Uterus (tissue), 4 donors: Measurements from ENCODE around the gene ABI3BP. TPM values are rescaled to one million over a fixed set of nuclear protein-coding genes. Genes with fewer than 3 reads are reported as not detected.

Source experiments
- DNase-seq, 2 donors: peaks; one replicate each; pipeline ENCODE4 v3.0.0-alpha.2; 2019 to 2020
- H3K27ac ChIP-seq, 2 donors: fragments of 200-600 bp; sonication (generic); 1 replicate in 1 of 2; 2 replicates in 1 of 2; pipeline ENCODE4 v1.5.1; 2016 to 2018
- H3K27me3 ChIP-seq, 2 donors: fragments of 200-600 bp; sonication (generic); one replicate each; pipeline ENCODE4 v1.5.1; 2018 to 2019; ENCODE audit warnings: control low read depth in 1 of 2
- H3K36me3 ChIP-seq, 2 donors: fragments of 200-600 bp; sonication (generic); one replicate each; pipeline ENCODE4 v1.5.1; 2019; ENCODE audit warnings: control low read depth in 1 of 2
- H3K4me1 ChIP-seq, 2 donors: fragments of 200-600 bp; sonication (generic); one replicate each; pipeline ENCODE4 v1.5.1; 2018 to 2019; ENCODE audit warnings: control low read depth in 1 of 2
- H3K4me3 ChIP-seq, 2 donors: fragments of 200-600 bp; sonication (generic); 1 replicate in 1 of 2; 2 replicates in 1 of 2; pipeline ENCODE4 v1.5.1; 2018 to 2019; ENCODE audit warnings: mild to moderate bottlenecking in 1 of 2
- H3K9me3 ChIP-seq, 2 donors: fragments of 200-600 bp; sonication (generic); one replicate each; pipeline ENCODE4 v1.5.1; 2019; ENCODE audit warnings: control low read depth in 1 of 2
- POLR2A ChIP-seq, 2 donors: fragments of 450-650 bp; IDR thresholded peaks; one replicate each; pipeline ENCODE4 v1.6.1; 2016; ENCODE audit warnings: antibody characterized with exemption in 2 of 2, mild to moderate bottlenecking in 1 of 2, moderate library complexity in 1 of 2
- intact Hi-C: fragments of 100-400 bp; cut with DNase I; formaldehyde crosslinking; loops from one replicate; pipeline ENCODE4 v1.15.1; 2023; ENCODE audit warnings: low total_unique reads
- total RNA-seq, 4 donors: library from RNA; depleted of rRNA in 3 of 4; stranded (reverse); fragments of >200 nt in 3 of 4; gene quantifications; one replicate each; pipeline versions ENCODE4 v1.1.0 to v1.2.4, GENCODE V29; 2014 to 2023
- TF ChIP-seq, protein P1 (sequence below), 4 experiments: fragments of 200-600 bp in 2 of 4; fragments of 450-650 bp in 2 of 4; sonication (generic) in 2 of 4; IDR thresholded peaks; one replicate each; pipeline ENCODE4 v1.5.1; 2016 to 2019; ENCODE audit warnings: antibody characterized with exemption in 4 of 4, mild to moderate bottlenecking in 2 of 4, moderate library complexity in 1 of 4
- donor health status: DM: yes; HTN: yes; CAD: no.

Gene ABI3BP
- total RNA-seq, 4 donors from 2014 or later, result 38.8 to 156 (median 89.2) TPM

DNA sequence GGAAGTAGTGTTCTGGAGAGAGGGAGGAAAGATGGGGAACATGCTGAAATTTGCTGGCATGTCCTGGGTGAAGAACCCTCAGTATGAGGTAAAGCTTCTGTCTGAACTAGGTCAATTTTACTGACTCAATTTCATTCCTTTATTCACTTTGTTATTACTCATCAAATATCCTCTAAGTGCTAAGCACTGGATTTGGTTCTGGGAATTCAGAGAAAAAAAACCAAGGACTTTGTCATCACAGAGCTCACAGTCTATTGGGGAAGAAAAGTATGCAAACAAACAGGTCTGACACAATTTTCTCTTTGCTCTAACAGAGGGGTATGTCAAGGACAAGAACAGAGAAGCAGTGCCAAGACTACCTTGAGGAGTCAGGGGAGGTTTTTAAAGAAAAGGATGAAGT lies 215.9 kb downstream of the ABI3BP start:
- TF ChIP-seq POLR2A (IDR thresholded peaks at IDR 0.05), result no peak
- H3K9me3 ChIP-seq, result no peaks in the 10 kb centered on the region
- H3K36me3 ChIP-seq, result no peaks in the 10 kb centered on the region
- intact Hi-C loops, result no loop called here
- no peak overlapping the region for H3K27ac ChIP-seq
- no peaks in the 10 kb centered on the region for H3K4me1 ChIP-seq
- DNase-seq, result no peak
- H3K4me3 ChIP-seq, result no peak overlapping the region
- no peaks in the 10 kb centered on the region for H3K27me3 ChIP-seq

DNA sequence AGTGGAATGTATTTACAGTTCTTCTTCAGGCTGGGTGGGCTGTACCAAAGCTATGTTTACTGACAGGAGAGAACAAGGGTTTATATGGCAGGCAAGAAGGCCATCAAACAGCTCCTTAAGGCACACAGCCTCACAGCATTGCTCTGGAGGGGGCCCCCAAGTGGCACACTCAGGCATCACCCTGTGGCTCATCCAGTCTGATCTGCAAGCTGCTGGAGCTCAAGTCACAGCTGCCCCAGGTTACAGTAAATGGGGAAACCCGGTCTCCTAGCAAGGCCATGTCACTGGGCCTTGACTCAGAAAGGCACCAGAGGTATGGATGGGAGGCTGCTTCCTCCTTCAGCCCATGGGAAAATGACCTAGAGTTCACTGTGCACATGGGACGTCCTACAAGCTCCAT lies 216.5 kb downstream of the ABI3BP start:
- intact Hi-C loops, result no loop called here
- Histone ChIP-seq H3K9me3 (no peaks in the 10 kb centered on the region), H3K27ac (no peak overlapping the region), H3K36me3 (no peaks in the 10 kb centered on the region), H3K4me3 (no peak overlapping the region), H3K4me1 (no peaks in the 10 kb centered on the region), H3K27me3 (no peaks in the 10 kb centered on the region)
- TF ChIP-seq, protein P1, sequence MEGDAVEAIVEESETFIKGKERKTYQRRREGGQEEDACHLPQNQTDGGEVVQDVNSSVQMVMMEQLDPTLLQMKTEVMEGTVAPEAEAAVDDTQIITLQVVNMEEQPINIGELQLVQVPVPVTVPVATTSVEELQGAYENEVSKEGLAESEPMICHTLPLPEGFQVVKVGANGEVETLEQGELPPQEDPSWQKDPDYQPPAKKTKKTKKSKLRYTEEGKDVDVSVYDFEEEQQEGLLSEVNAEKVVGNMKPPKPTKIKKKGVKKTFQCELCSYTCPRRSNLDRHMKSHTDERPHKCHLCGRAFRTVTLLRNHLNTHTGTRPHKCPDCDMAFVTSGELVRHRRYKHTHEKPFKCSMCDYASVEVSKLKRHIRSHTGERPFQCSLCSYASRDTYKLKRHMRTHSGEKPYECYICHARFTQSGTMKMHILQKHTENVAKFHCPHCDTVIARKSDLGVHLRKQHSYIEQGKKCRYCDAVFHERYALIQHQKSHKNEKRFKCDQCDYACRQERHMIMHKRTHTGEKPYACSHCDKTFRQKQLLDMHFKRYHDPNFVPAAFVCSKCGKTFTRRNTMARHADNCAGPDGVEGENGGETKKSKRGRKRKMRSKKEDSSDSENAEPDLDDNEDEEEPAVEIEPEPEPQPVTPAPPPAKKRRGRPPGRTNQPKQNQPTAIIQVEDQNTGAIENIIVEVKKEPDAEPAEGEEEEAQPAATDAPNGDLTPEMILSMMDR (IDR thresholded peaks at IDR 0.05), result no peak
- no peak for TF ChIP-seq POLR2A (IDR thresholded peaks at IDR 0.05)
- no peak for DNase-seq

DNA sequence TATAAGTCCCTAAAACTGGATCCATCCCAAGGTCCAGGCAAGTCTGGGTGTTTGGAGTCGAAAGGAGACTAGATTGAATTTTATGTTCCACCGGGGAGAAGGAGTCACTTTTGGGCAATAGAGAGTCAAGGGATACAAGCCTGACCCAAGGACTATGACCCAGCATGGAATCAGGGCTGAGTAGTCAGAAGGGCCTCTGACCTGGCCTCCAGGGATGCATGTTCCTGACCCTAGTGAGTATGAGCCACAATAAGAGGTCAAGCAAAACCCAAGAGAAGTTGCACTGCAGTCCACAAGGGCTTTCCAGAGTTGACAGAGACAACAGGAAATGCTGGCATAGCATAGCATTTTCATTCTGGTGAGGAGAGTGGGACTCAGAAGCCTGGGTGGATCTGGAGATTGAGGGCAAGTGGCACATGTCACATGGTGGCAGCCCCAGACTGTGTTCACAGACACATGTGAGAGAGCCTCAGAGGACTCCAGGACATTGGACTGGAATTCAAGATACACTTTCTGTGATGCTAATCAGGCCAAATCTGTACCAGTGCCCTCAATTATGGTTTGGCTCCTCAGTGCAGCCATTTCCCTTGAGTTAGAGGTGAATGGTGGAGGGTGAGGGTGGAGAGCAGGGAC lies 217.0 kb downstream of the ABI3BP start:
- Histone ChIP-seq H3K27me3 (no peaks in the 10 kb centered on the region), H3K27ac (no peak overlapping the region), H3K9me3 (no peaks in the 10 kb centered on the region), H3K4me3 (no peak overlapping the region), H3K4me1 (no peaks in the 10 kb centered on the region), H3K36me3 (no peaks in the 10 kb centered on the region)
- intact Hi-C loops, result no loop called here
- TF ChIP-seq POLR2A (IDR thresholded peaks at IDR 0.05), result no peak
- TF ChIP-seq, protein P1 (IDR thresholded peaks at IDR 0.05), result no peak
- DNase-seq, result no peak

DNA sequence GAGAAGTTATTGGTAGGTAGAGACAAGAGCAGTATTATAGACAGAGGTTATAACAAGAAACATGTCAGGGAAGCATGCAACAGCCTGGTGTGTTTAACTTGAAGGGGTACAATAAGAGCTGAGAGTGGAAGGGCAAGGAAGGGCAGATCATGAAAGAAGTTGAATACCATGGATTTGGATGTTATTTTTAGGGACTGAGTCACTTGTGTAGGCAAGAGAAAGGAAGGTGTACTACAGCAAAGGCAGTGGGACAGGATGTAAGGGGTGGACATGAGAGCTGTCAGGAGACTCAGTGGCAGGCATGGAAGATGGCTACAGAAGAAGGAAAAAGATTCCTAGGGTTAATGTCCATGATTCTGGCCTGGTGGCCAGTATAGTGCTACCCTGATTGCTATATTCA lies 217.6 kb downstream of the ABI3BP start:
- Histone ChIP-seq H3K27me3 (no peaks in the 10 kb centered on the region), H3K27ac (no peak overlapping the region), H3K9me3 (no peaks in the 10 kb centered on the region), H3K4me3 (no peak overlapping the region), H3K4me1 (no peaks in the 10 kb centered on the region), H3K36me3 (no peaks in the 10 kb centered on the region)
- no peak for DNase-seq
- intact Hi-C loops, result no loop called here
- TF ChIP-seq POLR2A (IDR thresholded peaks at IDR 0.05), result no peak
- TF ChIP-seq, protein P1 (IDR thresholded peaks at IDR 0.05), result no peak

DNA sequence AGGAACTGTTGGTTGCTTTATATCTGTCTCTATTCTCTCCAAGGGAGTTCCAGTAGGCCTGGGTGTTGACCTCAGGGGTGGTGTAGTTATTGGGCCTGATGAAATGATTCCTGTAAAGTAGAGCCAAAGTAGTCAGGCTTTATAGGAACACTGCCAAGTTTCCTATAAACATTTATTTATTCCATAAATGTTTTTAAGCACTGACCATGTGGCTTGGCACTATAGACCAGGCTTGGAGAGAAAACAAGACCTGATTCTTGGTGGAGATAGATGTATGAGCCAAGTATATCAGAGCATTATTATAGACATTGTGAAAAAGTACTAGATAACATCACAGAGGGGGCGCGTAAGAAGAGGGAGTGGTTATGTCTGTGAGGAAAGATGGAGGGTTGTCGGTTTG lies 218.0 kb downstream of the ABI3BP start:
- no peaks in the 10 kb centered on the region for H3K4me1 ChIP-seq
- no peak for DNase-seq
- intact Hi-C loops, result no loop called here
- no peak overlapping the region for H3K27ac ChIP-seq
- no peaks in the 10 kb centered on the region for H3K9me3 ChIP-seq
- H3K4me3 ChIP-seq, result no peak overlapping the region
- H3K36me3 ChIP-seq, result no peaks in the 10 kb centered on the region
- H3K27me3 ChIP-seq, result no peaks in the 10 kb centered on the region
- TF ChIP-seq, protein P1 (IDR thresholded peaks at IDR 0.05), result no peak
- TF ChIP-seq POLR2A (IDR thresholded peaks at IDR 0.05), result no peak

DNA sequence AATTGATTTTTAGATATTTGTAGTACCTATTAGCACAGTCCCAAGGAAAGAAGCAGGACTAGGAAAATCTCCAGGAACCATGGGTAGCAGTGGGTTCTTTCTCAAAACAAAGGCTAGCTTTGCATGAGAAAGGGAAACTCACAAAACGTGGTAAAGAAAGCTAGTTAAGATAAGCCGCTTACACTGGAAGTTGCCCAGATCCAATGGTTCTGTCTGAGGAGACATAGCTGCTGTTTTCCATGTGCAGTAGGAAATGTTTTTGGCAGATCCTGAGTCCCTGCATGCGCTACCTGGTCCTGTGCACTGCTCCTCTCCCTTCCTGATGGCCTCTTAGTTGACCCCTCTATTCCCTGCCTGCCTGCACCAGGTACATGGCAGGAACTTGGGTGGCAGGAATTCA lies 223.5 kb downstream of the ABI3BP start:
- Histone ChIP-seq H3K9me3 (no peaks in the 10 kb centered on the region), H3K27me3 (no peaks in the 10 kb centered on the region), H3K4me3 (no peak overlapping the region), H3K36me3 (no peaks in the 10 kb centered on the region), H3K27ac (no peak overlapping the region), H3K4me1 (no peaks in the 10 kb centered on the region)
- TF ChIP-seq, protein P1 (IDR thresholded peaks at IDR 0.05), result no peak
- no peak for TF ChIP-seq POLR2A (IDR thresholded peaks at IDR 0.05)
- no peak for DNase-seq
- intact Hi-C loops, result no loop called here
